ENCODE results near the gene OR51A4.

Gene OR51A4

GRCh38 chr11:4922304-4922703 is 25.1 kb downstream of the OR51A4 start:
- DNase-seq (no peak), ATAC-seq (no peak)
- Mint-ChIP-seq H3K36me3 (ENCODE audit: low read depth) (no peaks in the 10 kb centered on the region), H3K27me3 (no peaks in the 10 kb centered on the region), H3K27ac (no peak overlapping the region), H3K9me3 (no peaks in the 10 kb centered on the region), H3K4me1 (no peaks in the 10 kb centered on the region), H3K4me3 (no peak overlapping the region)

GRCh38 chr11:4921796-4922195 is 25.6 kb downstream of the OR51A4 start:
- Mint-ChIP-seq H3K27me3 (no peaks in the 10 kb centered on the region), H3K4me3 (no peak overlapping the region), H3K36me3 (ENCODE audit: low read depth) (no peaks in the 10 kb centered on the region), H3K4me1 (no peaks in the 10 kb centered on the region), H3K27ac (no peak overlapping the region), H3K9me3 (no peaks in the 10 kb centered on the region)
- ATAC-seq, result no peak
- DNase-seq, result no peak

- no peak within 1 kb of the TSS for H3K27ac Mint-ChIP-seq
- ATAC-seq, result no peak
- no peak within 1 kb of the TSS for H3K4me3 Mint-ChIP-seq
Observed at GRCh38 chr11:4919250-4919649, 28.2 kb downstream of the OR51A4 start, which contains the start of gene OR51G2. OR51G2 (minus strand) TSS chr11:4919350; CDS start chr11:4915663, 3,687 bp downstream.

GRCh38 chr11:4916581-4916980 is 30.8 kb downstream of the OR51A4 start:
- DNase-seq, result no peak
- Mint-ChIP-seq H3K36me3 (ENCODE audit: low read depth) (no peaks in the 10 kb centered on the region), H3K4me1 (no peaks in the 10 kb centered on the region), H3K27ac (no peak overlapping the region), H3K9me3 (no peaks in the 10 kb centered on the region), H3K4me3 (no peak overlapping the region), H3K27me3 (no peaks in the 10 kb centered on the region)
- ATAC-seq, result no peak

More at GRCh38 chr11:4919250-4919649, 28.2 kb downstream of the OR51A4 start, which contains the start of gene OR51G2:
- H3K36me3 Mint-ChIP-seq (ENCODE audit: low read depth), result no peaks in the 10 kb centered on the region
- no peaks in the 10 kb centered on the region for H3K4me1 Mint-ChIP-seq
- no peaks in the 10 kb centered on the region for H3K9me3 Mint-ChIP-seq
- H3K27me3 Mint-ChIP-seq, result no peaks in the 10 kb centered on the region
- DNase-seq, result no peak

- ATAC-seq, result no peak
- peaks cover 1% of the 10 kb centered on the region for H3K4me1 Mint-ChIP-seq
- no peaks in the 10 kb centered on the region for H3K9me3 Mint-ChIP-seq
- no peak within 1 kb of the TSS for H3K27ac Mint-ChIP-seq
- peaks cover 2% of the 10 kb centered on the region for H3K27me3 Mint-ChIP-seq
- no peaks in the 10 kb centered on the region for H3K36me3 Mint-ChIP-seq (ENCODE audit: low read depth)
- H3K4me3 Mint-ChIP-seq, result no peak within 1 kb of the TSS
- DNase-seq, result no peak
Observed at GRCh38 chr11:4903484-4903883, 43.9 kb downstream of the OR51A4 start, which contains the start of gene OR51A7. OR51A7 (plus strand) TSS chr11:4903783; CDS start chr11:4907370, 3,587 bp downstream.
